ENCODE data around the gene FAT3. TPM values are rescaled to one million over a fixed set of nuclear protein-coding genes. Genes with fewer than 3 reads are reported as not detected.

The FAT3 gene
- total and polyA plus RNA-seq, 9 of the 15 experiments (the other 6 are each of a cell fraction or from before 2014, with no cell fraction given), result under 0.01 TPM; not detected in 7

GRCh38 chr11:92268546-92268945 is 43.9 kb downstream of the FAT3 start (continued):
- no peak for TF ChIP-seq HNRNPL (IDR thresholded peaks at IDR 0.05; ENCODE audit: low read depth, low read length)
- TF ChIP-seq ZNF778 (CRISPR knock-in tag; IDR thresholded peaks at IDR 0.05), result no peak
- no peak for TF ChIP-seq ARID3B (CRISPR knock-in tag; IDR thresholded peaks at IDR 0.05; ENCODE audit: borderline replicate concordance)
- TF ChIP-seq ZNF12 (CRISPR knock-in tag; IDR thresholded peaks at IDR 0.05), result no peak
- TF ChIP-seq REST (IDR thresholded peaks at IDR 0.05; ENCODE audit: borderline replicate concordance), result no peak
- no peak for TF ChIP-seq REST (CRISPR knock-in tag; IDR thresholded peaks at IDR 0.05; ENCODE audit: low read depth)
